Left ventricle myocardium inferior (tissue), 1 donor: ENCODE measurements around the gene OCSTAMP. TPM values are rescaled to one million over a fixed set of nuclear protein-coding genes. Genes with fewer than 3 reads are reported as not detected.

Experiments
- DNase-seq: peaks from one replicate; pipeline ENCODE4 v3.0.0-alpha.2; 2020
- H3K27ac ChIP-seq: fragments of 200-600 bp; replicated peaks from 2 replicates; pipeline ENCODE4 v1.8.0; 2021
- H3K27me3 ChIP-seq: fragments of 200-600 bp; 2 replicates; pipeline ENCODE4 v1.8.0; 2021; ENCODE audit warnings: low read depth
- H3K36me3 ChIP-seq: fragments of 200-600 bp; 2 replicates; pipeline ENCODE4 v1.8.0; 2021
- H3K4me1 ChIP-seq: fragments of 200-600 bp; 2 replicates; pipeline ENCODE4 v1.8.0; 2021
- H3K4me3 ChIP-seq: fragments of 200-600 bp; 2 replicates; pipeline ENCODE4 v1.8.0; 2021; ENCODE audit warnings: mild to moderate bottlenecking, moderate library complexity
- H3K9me3 ChIP-seq: fragments of 200-600 bp; replicated peaks from 2 replicates; pipeline ENCODE4 v1.8.0; 2021
- intact Hi-C: fragments of 100-400 bp; cut with micrococcal nuclease; formaldehyde crosslinking; loops from one replicate; pipeline ENCODE4 v1.11.0; 2022
- total RNA-seq: library from RNA; stranded (reverse); fragmentation: NEBNext Ultra II Directional; extraction: Animal tissue kit (Norgen Biotek cat#: 25700); gene quantifications from one replicate; pipeline ENCODE4 v1.2.1, GENCODE V29; 2021
- TF ChIP-seq, protein P1 (sequence below): fragments of 200-600 bp; IDR thresholded peaks from 2 replicates; pipeline ENCODE4 v1.8.0; 2021; ENCODE audit warnings: antibody characterized with exemption, mild to moderate bottlenecking, borderline replicate concordance
- donor health status: DM: no; HTN: yes; CAD: no; lungs with severe emphysema.

OCSTAMP gene
- total RNA-seq, 1 donor from 2014 or later = not detected

- DNase-seq = peak; percentile 54
- H3K4me3 ChIP-seq = peak overlapping the region; percentile 43
- H3K27ac ChIP-seq = peak overlapping the region; percentile 10
- H3K4me1 ChIP-seq = peaks cover 15% of the 10 kb centered on the region
- H3K36me3 ChIP-seq = no peaks in the 10 kb centered on the region
- H3K27me3 ChIP-seq = peaks cover 4% of the 10 kb centered on the region
- TF ChIP-seq, protein P1, sequence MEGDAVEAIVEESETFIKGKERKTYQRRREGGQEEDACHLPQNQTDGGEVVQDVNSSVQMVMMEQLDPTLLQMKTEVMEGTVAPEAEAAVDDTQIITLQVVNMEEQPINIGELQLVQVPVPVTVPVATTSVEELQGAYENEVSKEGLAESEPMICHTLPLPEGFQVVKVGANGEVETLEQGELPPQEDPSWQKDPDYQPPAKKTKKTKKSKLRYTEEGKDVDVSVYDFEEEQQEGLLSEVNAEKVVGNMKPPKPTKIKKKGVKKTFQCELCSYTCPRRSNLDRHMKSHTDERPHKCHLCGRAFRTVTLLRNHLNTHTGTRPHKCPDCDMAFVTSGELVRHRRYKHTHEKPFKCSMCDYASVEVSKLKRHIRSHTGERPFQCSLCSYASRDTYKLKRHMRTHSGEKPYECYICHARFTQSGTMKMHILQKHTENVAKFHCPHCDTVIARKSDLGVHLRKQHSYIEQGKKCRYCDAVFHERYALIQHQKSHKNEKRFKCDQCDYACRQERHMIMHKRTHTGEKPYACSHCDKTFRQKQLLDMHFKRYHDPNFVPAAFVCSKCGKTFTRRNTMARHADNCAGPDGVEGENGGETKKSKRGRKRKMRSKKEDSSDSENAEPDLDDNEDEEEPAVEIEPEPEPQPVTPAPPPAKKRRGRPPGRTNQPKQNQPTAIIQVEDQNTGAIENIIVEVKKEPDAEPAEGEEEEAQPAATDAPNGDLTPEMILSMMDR = peak; percentile 93
- H3K9me3 ChIP-seq = no peaks in the 10 kb centered on the region
- intact Hi-C loops = no loop called here
These were observed 12.1 kb upstream of the OCSTAMP start for GRCh38 chr20:46562373-46563169.

- no peak for DNase-seq
- Histone ChIP-seq H3K27ac (peak overlapping the region; percentile 10), H3K36me3 (no peaks in the 10 kb centered on the region), H3K4me1 (peaks cover 15% of the 10 kb centered on the region), H3K4me3 (peak overlapping the region; percentile 43), H3K9me3 (no peaks in the 10 kb centered on the region), H3K27me3 (peaks cover 4% of the 10 kb centered on the region)
- intact Hi-C loops = no loop called here
- TF ChIP-seq, protein P1 = no peak
These were observed 11.5 kb upstream of the OCSTAMP start for GRCh38 chr20:46562009-46562372.

DNA sequence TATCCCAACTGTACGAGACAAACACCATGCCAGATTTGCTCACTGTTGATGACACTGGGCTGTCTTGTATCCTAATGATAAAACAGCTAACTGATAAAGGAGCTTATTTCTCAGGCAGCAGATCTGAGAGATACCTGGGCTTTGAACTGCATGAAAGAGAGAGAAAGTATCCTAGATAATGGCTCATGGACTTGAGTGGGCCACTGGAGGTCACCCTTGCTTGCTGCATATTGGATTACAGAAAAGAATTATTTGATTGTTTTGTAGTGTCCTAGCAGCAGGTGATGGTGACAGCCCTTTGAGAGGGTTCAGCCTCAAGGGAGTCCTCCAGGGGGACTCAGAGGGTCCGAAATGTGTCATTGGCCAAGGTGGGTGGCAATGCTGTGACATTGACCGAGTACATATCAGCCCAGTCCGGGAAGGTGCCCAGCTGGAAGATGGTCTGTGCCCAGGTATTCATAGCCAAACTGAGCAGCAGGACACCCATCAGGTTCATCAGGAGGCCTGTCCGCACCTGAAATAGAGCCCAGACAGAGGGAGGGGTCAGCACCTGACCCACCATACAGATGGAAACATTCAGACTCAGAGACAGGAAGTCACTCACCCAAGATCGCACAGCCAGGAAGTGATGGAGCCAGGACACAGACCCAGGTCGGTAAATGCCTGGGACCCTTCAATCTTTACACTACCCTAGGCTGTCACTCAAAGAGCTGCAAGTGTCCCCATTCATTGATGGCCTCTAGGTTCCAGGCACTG is 9.4 kb upstream of the OCSTAMP start:
- peaks cover 15% of the 10 kb centered on the region for H3K4me1 ChIP-seq
- DNase-seq = no peak
- intact Hi-C loops = no loop called here

GRCh38 chr20:46559001-46559400 is 8.5 kb upstream of the OCSTAMP start:
- intact Hi-C loops = no loop called here
- Histone ChIP-seq H3K36me3 (no peaks in the 10 kb centered on the region), H3K4me1 (peaks cover 15% of the 10 kb centered on the region), H3K9me3 (no peaks in the 10 kb centered on the region), H3K4me3 (no peak overlapping the region), H3K27ac (no peak overlapping the region), H3K27me3 (peaks cover 12% of the 10 kb centered on the region)
- TF ChIP-seq, protein P1 = no peak
- no peak for DNase-seq

More for the DNA sequence above, 9.4 kb upstream of the OCSTAMP start:
- H3K9me3 ChIP-seq = no peaks in the 10 kb centered on the region
- H3K4me3 ChIP-seq = no peak overlapping the region
- TF ChIP-seq, protein P1 = peak; percentile 31
- no peaks in the 10 kb centered on the region for H3K36me3 ChIP-seq
- H3K27me3 ChIP-seq = peaks cover 13% of the 10 kb centered on the region
- no peak overlapping the region for H3K27ac ChIP-seq

- no peak overlapping the region for H3K4me3 ChIP-seq
- H3K27ac ChIP-seq = no peak overlapping the region
- intact Hi-C loops = no loop called here
- H3K27me3 ChIP-seq = peaks cover 12% of the 10 kb centered on the region
- H3K36me3 ChIP-seq = no peaks in the 10 kb centered on the region
- peaks cover 15% of the 10 kb centered on the region for H3K4me1 ChIP-seq
- no peak for DNase-seq
- H3K9me3 ChIP-seq = no peaks in the 10 kb centered on the region
- TF ChIP-seq, protein P1 = no peak
These were observed 8.1 kb upstream of the OCSTAMP start for GRCh38 chr20:46558511-46558959.
